ENCODE measurements around the gene ANXA3. TPM values are rescaled to one million over a fixed set of nuclear protein-coding genes. Genes with fewer than 3 reads are reported as not detected.

ANXA3 gene
- polyA plus RNA-seq, 1 experiment = 13.9 TPM

GRCh38 chr4:78630615-78631014 is 79.0 kb downstream of the ANXA3 start:
- DNase-seq (ENCODE audit: low read depth, low spot score) = no peak
- POLR2A ChIA-PET = no interaction called here
- Histone ChIP-seq H3K9me3 (ENCODE audit: control insufficient read depth, insufficient read depth, low read length) (no peaks in the 10 kb centered on the region), H3K4me3 (ENCODE audit: low read depth, low read length) (no peak overlapping the region), H3K27ac (ENCODE audit: low read depth, low read length) (no peak overlapping the region), H3K27me3 (ENCODE audit: control insufficient read depth, insufficient read depth, low read length) (no peaks in the 10 kb centered on the region)
- TF ChIP-seq CTCF (IDR thresholded peaks at IDR 0.05; ENCODE audit: low read depth, low read length) = no peak
- CTCF ChIA-PET = interaction anchor here (2.0 to 7.9 kb wide), 2 partner anchors 15 to 234 kb away, joined by 6 to 46 read pairs; no protein-coding TSS in a partner anchor

GRCh38 chr4:78634011-78634664 is 82.6 kb downstream of the ANXA3 start:
- ChIA-PET POLR2A (no interaction called here), CTCF (interaction anchor here (1.4 to 7.9 kb wide), 2 partner anchors 11 to 230 kb away, joined by 5 to 46 read pairs; no protein-coding TSS in a partner anchor)
- H3K27ac ChIP-seq (ENCODE audit: low read depth, low read length) = no peak overlapping the region

GRCh38 chr4:78638337-78639172 is 87.0 kb downstream of the ANXA3 start:
- Histone ChIP-seq H3K4me3 (ENCODE audit: low read depth, low read length) (no peak overlapping the region), H3K27ac (ENCODE audit: low read depth, low read length) (no peak overlapping the region), H3K27me3 (ENCODE audit: control insufficient read depth, insufficient read depth, low read length) (no peaks in the 10 kb centered on the region), H3K9me3 (ENCODE audit: control insufficient read depth, insufficient read depth, low read length) (no peaks in the 10 kb centered on the region)
- POLR2A ChIA-PET = no interaction called here
- no peak for DNase-seq (ENCODE audit: low read depth, low spot score)
- CTCF ChIA-PET = interaction anchor here (1.0 kb wide), 1 partner anchor 223 kb away, joined by 4 read pairs; no protein-coding TSS in a partner anchor
- no peak for TF ChIP-seq CTCF (IDR thresholded peaks at IDR 0.05; ENCODE audit: low read depth, low read length)

More at GRCh38 chr4:78634011-78634664, 82.6 kb downstream of the ANXA3 start:
- H3K9me3 ChIP-seq (ENCODE audit: control insufficient read depth, insufficient read depth, low read length) = no peaks in the 10 kb centered on the region
- no peak for DNase-seq (ENCODE audit: low read depth, low spot score)
- no peak overlapping the region for H3K4me3 ChIP-seq (ENCODE audit: low read depth, low read length)
- H3K27me3 ChIP-seq (ENCODE audit: control insufficient read depth, insufficient read depth, low read length) = no peaks in the 10 kb centered on the region
- no peak for TF ChIP-seq CTCF (IDR thresholded peaks at IDR 0.05; ENCODE audit: low read depth, low read length)

- ChIA-PET POLR2A (no interaction called here), CTCF (no interaction called here)
- DNase-seq (ENCODE audit: low read depth, low spot score) = no peak
Observed at GRCh38 chr4:78640714-78641113, 89.1 kb downstream of the ANXA3 start.

More at GRCh38 chr4:78640714-78641113, 89.1 kb downstream of the ANXA3 start:
- H3K27ac ChIP-seq (ENCODE audit: low read depth, low read length) = no peak overlapping the region
- no peak overlapping the region for H3K4me3 ChIP-seq (ENCODE audit: low read depth, low read length)
- TF ChIP-seq CTCF (IDR thresholded peaks at IDR 0.05; ENCODE audit: low read depth, low read length) = no peak
- no peaks in the 10 kb centered on the region for H3K27me3 ChIP-seq (ENCODE audit: control insufficient read depth, insufficient read depth, low read length)
- no peaks in the 10 kb centered on the region for H3K9me3 ChIP-seq (ENCODE audit: control insufficient read depth, insufficient read depth, low read length)

Measured in AG04450 (cell line).